Endothelial cell (in vitro differentiated cells): ENCODE data around the gene THRB. TPM values are rescaled to one million over a fixed set of nuclear protein-coding genes. Genes with fewer than 3 reads are reported as not detected.

Experiments
- DNase-seq: peaks from one replicate; pipeline ENCODE4 v3.0.0; 2021; ENCODE audit warnings: low spot score
- H3K27ac Mint-ChIP-seq: one replicate; pipeline ENCODE4 v1.8.0; 2021; ENCODE audit warnings: mixed read lengths, inconsistent platforms; ENCODE audit not compliant: unreplicated experiment
- H3K27me3 Mint-ChIP-seq: one replicate; pipeline ENCODE4 v1.8.0; 2021; ENCODE audit warnings: mild to moderate bottlenecking, moderate library complexity, mixed read lengths, inconsistent platforms; ENCODE audit not compliant: unreplicated experiment
- H3K36me3 Mint-ChIP-seq: one replicate; pipeline ENCODE4 v1.8.0; 2021; ENCODE audit warnings: mild to moderate bottlenecking, low read depth, mixed read lengths, inconsistent platforms; ENCODE audit not compliant: unreplicated experiment
- H3K4me1 Mint-ChIP-seq: one replicate; pipeline ENCODE4 v1.8.0; 2021; ENCODE audit warnings: mild to moderate bottlenecking, mixed read lengths, inconsistent platforms; ENCODE audit not compliant: unreplicated experiment
- H3K4me3 Mint-ChIP-seq: one replicate; pipeline ENCODE4 v1.8.0; 2021; ENCODE audit warnings: mild to moderate bottlenecking, mixed read lengths, inconsistent platforms; ENCODE audit not compliant: unreplicated experiment
- H3K9me3 Mint-ChIP-seq: one replicate; pipeline ENCODE4 v1.8.0; 2021; ENCODE audit warnings: mixed read lengths, inconsistent platforms; ENCODE audit not compliant: unreplicated experiment
- CTCF ChIP-seq: fragments of 200-600 bp; sonication (generic); IDR thresholded peaks from one replicate; pipeline ENCODE4 v1.5.0; 2021; ENCODE audit warnings: antibody characterized with exemption; ENCODE audit not compliant: unreplicated experiment
- total RNA-seq: library from RNA; stranded (reverse); fragmentation: NEBNext Ultra II Directional; extraction: Animal tissue kit (Norgen Biotek cat#: 25700); gene quantifications from one replicate; pipeline ENCODE4 v1.2.1, GENCODE V29; 2021; ENCODE audit not compliant: unreplicated experiment

Gene THRB
- total RNA-seq, 1 donor from 2014 or later, result 0.38 TPM

- DNase-seq, result no peak
- no peak overlapping the region for H3K4me3 Mint-ChIP-seq
- H3K27ac Mint-ChIP-seq, result no peak overlapping the region
Observed at GRCh38 chr3:24240306-24240705, 254.3 kb downstream of the THRB start.

GRCh38 chr3:24237971-24238706 is 256.5 kb downstream of the THRB start:
- Mint-ChIP-seq H3K4me3 (no peak overlapping the region), H3K4me1 (peaks cover 17% of the 10 kb centered on the region), H3K27me3 (peaks cover 1% of the 10 kb centered on the region), H3K27ac (no peak overlapping the region), H3K36me3 (no peaks in the 10 kb centered on the region), H3K9me3 (no peaks in the 10 kb centered on the region)
- peak; percentile 56 for DNase-seq
- peak; percentile 63 for TF ChIP-seq CTCF

More at GRCh38 chr3:24240306-24240705, 254.3 kb downstream of the THRB start:
- Mint-ChIP-seq H3K4me1 (peaks cover 22% of the 10 kb centered on the region), H3K36me3 (no peaks in the 10 kb centered on the region), H3K9me3 (no peaks in the 10 kb centered on the region), H3K27me3 (peaks cover 2% of the 10 kb centered on the region)
- no peak for TF ChIP-seq CTCF

- no peaks in the 10 kb centered on the region for H3K9me3 Mint-ChIP-seq
- no peak overlapping the region for H3K27ac Mint-ChIP-seq
- H3K27me3 Mint-ChIP-seq, result peaks cover 1% of the 10 kb centered on the region
- TF ChIP-seq CTCF, result no peak
- no peak for DNase-seq
- peaks cover 5% of the 10 kb centered on the region for H3K4me1 Mint-ChIP-seq
- H3K36me3 Mint-ChIP-seq, result no peaks in the 10 kb centered on the region
- H3K4me3 Mint-ChIP-seq, result no peak overlapping the region
Observed at GRCh38 chr3:24235121-24235520, 259.5 kb downstream of the THRB start.

- Mint-ChIP-seq H3K27me3 (peaks cover 1% of the 10 kb centered on the region), H3K36me3 (no peaks in the 10 kb centered on the region), H3K4me3 (no peak overlapping the region), H3K9me3 (no peaks in the 10 kb centered on the region), H3K4me1 (peaks cover 5% of the 10 kb centered on the region), H3K27ac (no peak overlapping the region)
- TF ChIP-seq CTCF, result no peak
- DNase-seq, result no peak
Observed at GRCh38 chr3:24232784-24233183, 261.9 kb downstream of the THRB start.

GRCh38 chr3:24229468-24230221 is 265.0 kb downstream of the THRB start:
- Mint-ChIP-seq H3K4me1 (peaks cover 5% of the 10 kb centered on the region), H3K36me3 (no peaks in the 10 kb centered on the region), H3K27ac (no peak overlapping the region), H3K9me3 (no peaks in the 10 kb centered on the region), H3K27me3 (peaks cover 1% of the 10 kb centered on the region), H3K4me3 (no peak overlapping the region)
- DNase-seq, result no peak
- no peak for TF ChIP-seq CTCF
